ENCODE results near the gene ZNF496. TPM values are rescaled to one million over a fixed set of nuclear protein-coding genes. Genes with fewer than 3 reads are reported as not detected.

ZNF496 gene
- total RNA-seq, 6 experiments from 2014 or later: 3.7 to 5.8 (median 5.3) TPM

DNA sequence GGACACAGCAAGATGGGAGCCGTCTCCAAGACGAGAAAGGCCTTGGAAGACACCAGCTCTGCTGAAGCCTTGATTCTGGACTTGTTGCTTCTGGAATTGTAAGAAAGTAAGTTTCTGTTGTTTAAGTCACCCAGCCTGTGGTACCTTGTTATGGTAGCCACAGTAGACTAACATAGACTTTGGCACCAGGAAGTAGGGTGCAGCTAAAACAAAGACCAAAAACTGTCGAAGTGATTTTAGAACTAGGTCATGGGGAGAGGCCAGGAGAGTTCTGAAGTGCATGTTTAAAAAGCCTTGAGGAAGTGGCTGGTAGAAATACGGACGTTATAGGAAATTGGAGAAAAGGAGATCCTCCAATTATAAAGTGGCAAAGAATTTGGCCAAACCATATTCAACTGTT lies 28.5 kb downstream of the ZNF496 start:
- no peaks in the 10 kb centered on the region for H3K9me3 ChIP-seq
- intact Hi-C loops (cut with DNase I): no loop called here
- H3K4me3 ChIP-seq: no peak overlapping the region
- DNase-seq (no peak), ATAC-seq (no peak)
- H3K4me1 ChIP-seq: no peaks in the 10 kb centered on the region
- WGBS (ENCODE audit: insufficient coverage, low coverage, low lambda C conversion rate, missing lambda C conversion rate): 59% methylated on average over 5 of the region's 5 CpGs
- TF ChIP-seq POLR2A (IDR thresholded peaks at IDR 0.05): no peak
- TF ChIP-seq, protein P1, sequence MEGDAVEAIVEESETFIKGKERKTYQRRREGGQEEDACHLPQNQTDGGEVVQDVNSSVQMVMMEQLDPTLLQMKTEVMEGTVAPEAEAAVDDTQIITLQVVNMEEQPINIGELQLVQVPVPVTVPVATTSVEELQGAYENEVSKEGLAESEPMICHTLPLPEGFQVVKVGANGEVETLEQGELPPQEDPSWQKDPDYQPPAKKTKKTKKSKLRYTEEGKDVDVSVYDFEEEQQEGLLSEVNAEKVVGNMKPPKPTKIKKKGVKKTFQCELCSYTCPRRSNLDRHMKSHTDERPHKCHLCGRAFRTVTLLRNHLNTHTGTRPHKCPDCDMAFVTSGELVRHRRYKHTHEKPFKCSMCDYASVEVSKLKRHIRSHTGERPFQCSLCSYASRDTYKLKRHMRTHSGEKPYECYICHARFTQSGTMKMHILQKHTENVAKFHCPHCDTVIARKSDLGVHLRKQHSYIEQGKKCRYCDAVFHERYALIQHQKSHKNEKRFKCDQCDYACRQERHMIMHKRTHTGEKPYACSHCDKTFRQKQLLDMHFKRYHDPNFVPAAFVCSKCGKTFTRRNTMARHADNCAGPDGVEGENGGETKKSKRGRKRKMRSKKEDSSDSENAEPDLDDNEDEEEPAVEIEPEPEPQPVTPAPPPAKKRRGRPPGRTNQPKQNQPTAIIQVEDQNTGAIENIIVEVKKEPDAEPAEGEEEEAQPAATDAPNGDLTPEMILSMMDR (IDR thresholded peaks at IDR 0.05): no peak
- no peaks in the 10 kb centered on the region for H3K27me3 ChIP-seq
- H3K36me3 ChIP-seq: no peaks in the 10 kb centered on the region
- no peak overlapping the region for H3K27ac ChIP-seq

DNA sequence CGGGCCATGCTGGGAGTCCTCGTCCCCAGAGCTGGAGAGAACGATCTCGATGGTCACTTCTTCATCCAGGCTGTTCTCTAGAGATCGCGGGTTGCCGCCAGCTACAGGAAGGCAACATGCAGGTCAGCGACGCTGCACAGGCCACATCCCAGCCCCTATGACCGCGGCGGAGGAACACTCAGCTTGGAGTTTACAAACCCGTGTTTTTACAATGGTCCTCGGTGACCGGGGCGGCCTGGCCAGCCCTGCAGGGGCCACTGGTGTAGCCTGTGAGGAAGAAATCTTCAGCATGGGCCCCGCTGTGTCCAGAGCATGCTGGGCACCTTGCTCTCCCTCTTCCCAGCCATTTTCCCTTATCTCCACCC lies 30.5 kb downstream of the ZNF496 start:
- intact Hi-C loops (cut with DNase I): no loop called here
- no peak for ATAC-seq
- Histone ChIP-seq H3K4me3 (no peak overlapping the region), H3K27ac (no peak overlapping the region), H3K27me3 (no peaks in the 10 kb centered on the region), H3K9me3 (no peaks in the 10 kb centered on the region), H3K4me1 (no peaks in the 10 kb centered on the region), H3K36me3 (no peaks in the 10 kb centered on the region)
- TF ChIP-seq POLR2A (IDR thresholded peaks at IDR 0.05): no peak
- TF ChIP-seq, protein P1 (IDR thresholded peaks at IDR 0.05): no peak
- 100% methylated on average over 1 of the region's 17 CpGs for WGBS (ENCODE audit: insufficient coverage, low coverage, low lambda C conversion rate, missing lambda C conversion rate)
- DNase-seq: peak in 1 of 3 donors; percentile 27

DNA sequence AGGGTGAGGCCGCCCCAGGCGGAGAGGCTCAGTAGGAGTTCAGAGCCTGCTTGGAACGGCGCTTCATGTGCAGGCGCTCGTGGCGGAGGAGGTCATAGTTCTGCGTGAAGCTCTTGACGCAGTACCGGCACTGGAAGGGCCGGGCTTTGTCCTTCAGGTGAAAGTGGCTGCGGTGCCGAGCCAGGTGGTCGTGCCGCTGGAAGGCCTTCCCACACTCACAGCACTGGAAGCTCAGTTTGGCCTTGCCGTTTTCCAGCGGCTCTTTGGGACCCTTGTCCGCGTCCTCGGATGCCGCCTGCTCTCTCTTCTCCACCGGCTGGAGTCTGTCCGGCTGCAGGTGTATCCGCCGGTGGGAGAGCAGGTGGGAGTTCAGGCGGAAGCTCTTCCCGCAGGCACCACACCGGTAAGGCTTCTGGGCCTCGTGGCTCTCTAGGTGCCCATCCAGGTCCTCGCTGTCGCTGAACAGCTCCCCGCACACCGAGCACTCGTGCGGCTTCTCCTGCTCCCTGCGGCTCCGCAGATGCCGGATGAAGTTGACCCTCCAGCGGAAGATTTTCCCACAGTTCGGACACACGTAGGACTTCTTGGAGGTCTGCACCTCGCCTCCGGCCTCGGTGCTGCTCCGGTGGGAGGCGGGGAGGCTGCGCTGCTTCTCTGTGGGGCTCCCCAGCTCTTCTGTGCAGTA lies 31.0 kb downstream of the ZNF496 start:
- 100% methylated on average over 2 of the region's 47 CpGs for WGBS (ENCODE audit: insufficient coverage, low coverage, low lambda C conversion rate, missing lambda C conversion rate)

DNA sequence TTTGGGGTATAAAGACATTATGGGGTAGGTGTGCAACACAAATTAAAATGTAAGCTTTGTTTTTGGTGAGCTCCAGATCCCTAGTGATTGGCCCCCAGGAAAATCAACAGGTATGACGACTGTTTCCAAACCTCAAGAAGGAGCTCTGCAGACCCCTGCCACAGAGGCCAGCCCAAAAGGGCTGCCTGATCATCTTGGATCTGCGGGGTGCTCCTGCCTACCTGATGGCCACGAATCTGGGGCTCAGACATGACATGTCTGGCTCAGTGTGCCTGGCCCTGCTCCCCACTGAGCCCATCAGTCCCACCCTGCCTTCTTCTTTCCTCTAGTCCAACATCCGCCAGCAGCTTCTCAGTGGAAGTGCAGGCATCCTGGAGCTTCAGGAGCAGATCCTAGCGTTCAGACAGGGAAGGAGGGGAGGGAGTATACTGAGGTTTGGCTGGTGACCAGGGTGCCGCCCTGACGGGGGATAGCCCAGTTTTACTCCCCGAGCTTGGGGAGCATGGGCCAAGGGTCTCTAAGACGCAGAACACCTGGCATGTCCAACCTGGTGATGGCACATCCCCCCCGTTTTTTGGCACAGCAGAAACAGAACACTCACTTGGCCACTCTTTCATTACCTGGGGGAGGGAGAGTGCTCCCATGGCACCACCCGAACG lies 31.8 kb downstream of the ZNF496 start:
- no peaks in the 10 kb centered on the region for H3K36me3 ChIP-seq
- no peak for TF ChIP-seq POLR2A (IDR thresholded peaks at IDR 0.05)
- TF ChIP-seq, protein P1 (IDR thresholded peaks at IDR 0.05): no peak
- ATAC-seq (no peak), DNase-seq (no peak)
- WGBS (ENCODE audit: insufficient coverage, low coverage, low lambda C conversion rate, missing lambda C conversion rate): 93% methylated on average over 3 of the region's 12 CpGs
- intact Hi-C loops (cut with DNase I): no loop called here
- H3K27me3 ChIP-seq: no peaks in the 10 kb centered on the region
- no peaks in the 10 kb centered on the region for H3K9me3 ChIP-seq
- no peak overlapping the region for H3K27ac ChIP-seq
- H3K4me1 ChIP-seq: no peaks in the 10 kb centered on the region
- no peak overlapping the region for H3K4me3 ChIP-seq

More for the DNA sequence above, 31.0 kb downstream of the ZNF496 start:
- no peak for TF ChIP-seq POLR2A (IDR thresholded peaks at IDR 0.05)
- TF ChIP-seq, protein P1 (IDR thresholded peaks at IDR 0.05): no peak
- no peaks in the 10 kb centered on the region for H3K36me3 ChIP-seq
- no peaks in the 10 kb centered on the region for H3K9me3 ChIP-seq
- DNase-seq: peak in 1 of 3 donors; percentile 35
- ATAC-seq: no peak
- H3K4me3 ChIP-seq: no peak overlapping the region
- intact Hi-C loops (cut with DNase I): no loop called here
- H3K27ac ChIP-seq: no peak overlapping the region
- H3K27me3 ChIP-seq: no peaks in the 10 kb centered on the region
- H3K4me1 ChIP-seq: no peaks in the 10 kb centered on the region
